ENCODE results near the gene SPN.

DNA sequence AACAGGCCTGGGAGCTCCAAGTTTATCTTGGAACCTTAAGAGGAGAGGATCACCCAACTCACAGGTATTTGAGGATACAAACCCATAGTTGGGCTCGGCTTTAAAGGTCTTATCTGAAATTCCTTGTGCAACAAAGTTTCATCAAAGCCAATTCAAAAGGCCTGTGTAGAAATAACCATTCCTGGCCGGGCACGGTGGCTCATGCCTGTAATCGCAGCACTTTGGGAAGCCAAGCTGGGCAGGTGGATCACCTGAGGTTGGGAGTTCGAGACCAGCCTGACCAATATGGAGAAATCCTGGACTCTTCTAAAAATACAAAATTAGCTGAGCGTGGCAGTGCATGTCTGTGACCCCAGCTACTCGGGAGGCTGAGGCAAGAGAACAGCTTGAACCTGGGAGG is 54.1 kb downstream of the SPN start:
- TF ChIP-seq POLR2A (IDR thresholded peaks at IDR 0.05; ENCODE audit: low read depth, low read length): no peak
- no peak for TF ChIP-seq SPI1 (IDR thresholded peaks at IDR 0.05; ENCODE audit: low read depth, low read length)
- TF ChIP-seq POLR2AphosphoS5 (IDR thresholded peaks at IDR 0.05; ENCODE audit: low read depth, low read length): no peak

Measured in GM12891 (cell line).